Astrocyte (in vitro differentiated cells and primary cell): ENCODE results near the gene GRM2. TPM values are rescaled to one million over a fixed set of nuclear protein-coding genes. Genes with fewer than 3 reads are reported as not detected.
"Not testable (repeated sequence)": the region's sequence is repeated elsewhere in the genome, so short reads cannot be mapped to it uniquely, and the experiment has no call there.

Experiments
- DNase-seq: peaks from one replicate; pipeline ENCODE4 v3.0.0-alpha.2; 2010; ENCODE audit warnings: low read depth
- FAIRE-seq: peaks from 2 replicates; lab custom pipeline; 2011; peaks lifted over from hg19 to GRCh38; lab: Jason Lieb, UNC
- H2AFZ ChIP-seq: 2 replicates; pipeline ENCODE4 v1.6.0; 2012; ENCODE audit warnings: low read depth, low read length, inconsistent platforms
- H3K27ac ChIP-seq: 2 replicates; pipeline ENCODE4 v1.5.1; 2011; ENCODE audit warnings: low read depth, low read length, inconsistent platforms
- H3K27me3 ChIP-seq: 2 replicates; pipeline ENCODE4 v1.6.0; 2011; ENCODE audit warnings: low read length, inconsistent platforms; ENCODE audit not compliant: insufficient read depth
- H3K36me3 ChIP-seq: 2 replicates; pipeline ENCODE4 v1.5.1; 2011; ENCODE audit warnings: low read length, inconsistent platforms; ENCODE audit not compliant: insufficient read depth
- H3K4me1 ChIP-seq: 2 replicates; pipeline ENCODE4 v1.5.1; 2011; ENCODE audit warnings: low read length, inconsistent platforms; ENCODE audit not compliant: insufficient read depth
- H3K4me2 ChIP-seq: 2 replicates; pipeline ENCODE4 v1.6.0; 2012; ENCODE audit warnings: low read length, inconsistent platforms
- H3K4me3 ChIP-seq: 2 replicates; pipeline ENCODE4 v1.5.1; 2011; ENCODE audit warnings: low read depth, mild to moderate bottlenecking, low read length, inconsistent platforms; ENCODE audit not compliant: insufficient read depth
- H3K79me2 ChIP-seq: 2 replicates; pipeline ENCODE4 v1.6.0; 2012; ENCODE audit warnings: mild to moderate bottlenecking, low read length, inconsistent platforms; ENCODE audit not compliant: insufficient read depth
- H3K9ac ChIP-seq: 2 replicates; pipeline ENCODE4 v1.6.0; 2012; ENCODE audit warnings: mild to moderate bottlenecking, low read length, inconsistent platforms
- H3K9me3 ChIP-seq: 2 replicates; pipeline ENCODE4 v1.5.1; 2012; ENCODE audit warnings: low read depth, mild to moderate bottlenecking, low read length, inconsistent platforms; ENCODE audit not compliant: insufficient read depth
- H4K20me1 ChIP-seq: 2 replicates; pipeline ENCODE4 v1.6.0; 2012; ENCODE audit warnings: low read length, inconsistent platforms; ENCODE audit not compliant: insufficient read depth
- H3K27ac Mint-ChIP-seq: one replicate; pipeline ENCODE4 v1.8.0; 2021; ENCODE audit warnings: mild to moderate bottlenecking, mixed read lengths; ENCODE audit not compliant: unreplicated experiment
- H3K27me3 Mint-ChIP-seq: one replicate; pipeline ENCODE4 v1.8.0; 2021; ENCODE audit warnings: low read depth, mixed read lengths; ENCODE audit not compliant: unreplicated experiment
- H3K36me3 Mint-ChIP-seq: one replicate; pipeline ENCODE4 v1.8.0; 2021; ENCODE audit warnings: low read depth, mixed read lengths; ENCODE audit not compliant: unreplicated experiment
- H3K4me1 Mint-ChIP-seq: one replicate; pipeline ENCODE4 v1.8.0; 2021; ENCODE audit warnings: low read depth, mixed read lengths; ENCODE audit not compliant: unreplicated experiment
- H3K4me3 Mint-ChIP-seq: one replicate; pipeline ENCODE4 v1.8.0; 2021; ENCODE audit warnings: mild to moderate bottlenecking, moderate library complexity, mixed read lengths; ENCODE audit not compliant: unreplicated experiment
- H3K9me3 Mint-ChIP-seq: one replicate; pipeline ENCODE4 v1.8.0; 2021; ENCODE audit warnings: mild to moderate bottlenecking, mixed read lengths; ENCODE audit not compliant: unreplicated experiment
- EZH2 ChIP-seq: IDR thresholded peaks from 2 replicates; pipeline ENCODE4 v1.6.1; 2012; ENCODE audit warnings: mild to moderate bottlenecking, low read length, inconsistent platforms; ENCODE audit not compliant: insufficient read depth
- total RNA-seq: library from RNA; stranded (reverse); gene quantifications from 2 replicates; pipeline ENCODE4 v1.2.1, GENCODE V29; 2021
- TF ChIP-seq, protein P1 (sequence below): IDR thresholded peaks from 2 replicates; pipeline ENCODE4 v1.5.1; 2011; ENCODE audit warnings: low read depth, mild to moderate bottlenecking, inconsistent platforms, low read length, moderate library complexity; ENCODE audit not compliant: insufficient read depth

The GRM2 gene
- total RNA-seq, 1 donor from 2014 or later, result 0.25 TPM

DNA sequence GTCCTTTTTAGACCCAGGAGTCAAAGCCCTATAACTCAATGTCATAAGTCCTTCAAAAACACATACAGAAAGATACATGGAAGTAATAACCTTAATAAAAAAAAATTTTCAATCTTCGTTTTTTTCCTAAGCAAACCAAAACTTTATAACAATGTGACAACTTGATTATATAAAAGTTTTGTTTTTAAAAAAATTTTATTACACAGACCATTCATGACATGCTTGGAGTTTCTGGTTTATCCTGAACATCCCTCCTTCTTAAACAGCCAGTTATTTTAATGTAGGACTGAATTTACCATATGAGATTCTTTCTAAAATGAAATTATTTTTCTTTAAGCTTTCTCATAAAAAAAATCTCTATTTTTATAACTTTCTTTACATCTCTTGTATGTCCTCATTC lies 41.5 kb downstream of the GRM2 start:
- H3K4me1 Mint-ChIP-seq, result no peaks in the 10 kb centered on the region
- FAIRE-seq (no peak), DNase-seq (no peak)
- H3K27me3 ChIP-seq, result no peaks in the 10 kb centered on the region
- no peak overlapping the region for H3K4me2 ChIP-seq
- no peaks in the 10 kb centered on the region for H3K36me3 Mint-ChIP-seq
- no peaks in the 10 kb centered on the region for H4K20me1 ChIP-seq
- H3K4me3 Mint-ChIP-seq, result no peak overlapping the region
- no peaks in the 10 kb centered on the region for H3K79me2 ChIP-seq
- TF ChIP-seq, protein P1, sequence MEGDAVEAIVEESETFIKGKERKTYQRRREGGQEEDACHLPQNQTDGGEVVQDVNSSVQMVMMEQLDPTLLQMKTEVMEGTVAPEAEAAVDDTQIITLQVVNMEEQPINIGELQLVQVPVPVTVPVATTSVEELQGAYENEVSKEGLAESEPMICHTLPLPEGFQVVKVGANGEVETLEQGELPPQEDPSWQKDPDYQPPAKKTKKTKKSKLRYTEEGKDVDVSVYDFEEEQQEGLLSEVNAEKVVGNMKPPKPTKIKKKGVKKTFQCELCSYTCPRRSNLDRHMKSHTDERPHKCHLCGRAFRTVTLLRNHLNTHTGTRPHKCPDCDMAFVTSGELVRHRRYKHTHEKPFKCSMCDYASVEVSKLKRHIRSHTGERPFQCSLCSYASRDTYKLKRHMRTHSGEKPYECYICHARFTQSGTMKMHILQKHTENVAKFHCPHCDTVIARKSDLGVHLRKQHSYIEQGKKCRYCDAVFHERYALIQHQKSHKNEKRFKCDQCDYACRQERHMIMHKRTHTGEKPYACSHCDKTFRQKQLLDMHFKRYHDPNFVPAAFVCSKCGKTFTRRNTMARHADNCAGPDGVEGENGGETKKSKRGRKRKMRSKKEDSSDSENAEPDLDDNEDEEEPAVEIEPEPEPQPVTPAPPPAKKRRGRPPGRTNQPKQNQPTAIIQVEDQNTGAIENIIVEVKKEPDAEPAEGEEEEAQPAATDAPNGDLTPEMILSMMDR, result no peak
- TF ChIP-seq EZH2, result no peak
- no peaks in the 10 kb centered on the region for H3K36me3 ChIP-seq
- H3K4me1 ChIP-seq, result no peaks in the 10 kb centered on the region
- H3K9me3 ChIP-seq, result no peaks in the 10 kb centered on the region
- no peak overlapping the region for H3K9ac ChIP-seq
- H3K4me3 ChIP-seq, result no peak overlapping the region
- H3K27me3 Mint-ChIP-seq, result peaks cover 2% of the 10 kb centered on the region
- peaks cover 6% of the 10 kb centered on the region for H3K9me3 Mint-ChIP-seq
- H3K27ac ChIP-seq, result no peak overlapping the region
- H2AFZ ChIP-seq, result no peak overlapping the region
- H3K27ac Mint-ChIP-seq, result no peak overlapping the region

DNA sequence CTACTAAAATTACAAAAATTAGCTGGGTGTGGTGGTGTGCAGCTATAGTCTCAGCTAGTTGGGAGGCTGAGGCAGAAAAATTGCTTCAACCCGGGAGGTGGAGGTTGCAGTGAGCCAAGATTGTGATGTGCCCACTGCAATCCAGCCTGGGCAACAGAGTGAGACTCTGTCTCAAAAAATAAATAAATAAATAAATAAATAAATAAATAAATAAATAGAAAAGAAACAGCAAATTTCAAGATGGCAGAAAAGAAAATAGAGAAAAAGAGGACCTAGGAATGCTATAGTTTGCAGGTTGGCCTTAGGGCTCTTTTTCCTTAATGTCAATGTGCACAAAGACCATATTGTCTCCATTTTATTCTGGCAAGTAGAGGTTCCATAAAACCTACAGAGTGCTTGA lies 44.0 kb downstream of the GRM2 start:
- Histone ChIP-seq H3K4me1 (no peaks in the 10 kb centered on the region), H2AFZ (no peak overlapping the region), H3K27me3 (no peaks in the 10 kb centered on the region), H3K9me3 (no peaks in the 10 kb centered on the region), H3K4me3 (no peak overlapping the region), H4K20me1 (no peaks in the 10 kb centered on the region), H3K79me2 (no peaks in the 10 kb centered on the region), H3K36me3 (no peaks in the 10 kb centered on the region), H3K4me2 (no peak overlapping the region), H3K9ac (no peak overlapping the region), H3K27ac (no peak overlapping the region)
- FAIRE-seq (no peak), DNase-seq (no peak)
- no peak overlapping the region for H3K27ac Mint-ChIP-seq
- H3K9me3 Mint-ChIP-seq, result peaks cover 6% of the 10 kb centered on the region
- TF ChIP-seq, protein P1, result no peak
- no peak for TF ChIP-seq EZH2
- H3K36me3 Mint-ChIP-seq, result no peaks in the 10 kb centered on the region
- no peak overlapping the region for H3K4me3 Mint-ChIP-seq
- peaks cover 2% of the 10 kb centered on the region for H3K27me3 Mint-ChIP-seq
- peaks cover 3% of the 10 kb centered on the region for H3K4me1 Mint-ChIP-seq

DNA sequence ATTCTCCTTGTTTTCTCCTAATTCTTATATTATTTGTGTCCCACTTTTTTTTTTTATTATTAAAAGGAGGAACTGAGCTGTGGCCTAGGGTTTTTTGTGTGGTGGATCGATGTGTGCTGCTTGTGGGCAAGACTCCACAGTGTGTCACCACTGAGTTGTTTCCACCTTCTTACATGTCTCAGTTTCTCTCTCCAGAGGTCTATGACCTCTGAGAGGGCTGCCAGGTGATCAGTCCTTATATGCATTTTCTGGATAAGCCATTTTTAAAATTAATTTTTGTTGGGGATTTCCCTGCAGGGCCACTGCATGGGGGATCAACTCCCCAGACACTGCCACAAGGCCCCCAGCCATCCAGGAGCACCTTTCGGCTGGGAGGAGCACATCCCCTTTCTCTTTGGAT lies 44.4 kb downstream of the GRM2 start:
- Mint-ChIP-seq H3K4me1 (peaks cover 3% of the 10 kb centered on the region), H3K9me3 (peaks cover 4% of the 10 kb centered on the region), H3K27me3 (no peaks in the 10 kb centered on the region), H3K36me3 (no peaks in the 10 kb centered on the region), H3K4me3 (no peak overlapping the region), H3K27ac (no peak overlapping the region)
- Histone ChIP-seq H3K27ac (no peak overlapping the region), H3K4me3 (no peak overlapping the region), H4K20me1 (no peaks in the 10 kb centered on the region), H3K79me2 (no peaks in the 10 kb centered on the region), H2AFZ (no peak overlapping the region), H3K9me3 (no peaks in the 10 kb centered on the region), H3K4me2 (no peak overlapping the region), H3K36me3 (no peaks in the 10 kb centered on the region), H3K9ac (no peak overlapping the region), H3K27me3 (no peaks in the 10 kb centered on the region), H3K4me1 (no peaks in the 10 kb centered on the region)
- TF ChIP-seq EZH2, result no peak
- TF ChIP-seq, protein P1, result no peak
- FAIRE-seq (no peak), DNase-seq (no peak)

DNA sequence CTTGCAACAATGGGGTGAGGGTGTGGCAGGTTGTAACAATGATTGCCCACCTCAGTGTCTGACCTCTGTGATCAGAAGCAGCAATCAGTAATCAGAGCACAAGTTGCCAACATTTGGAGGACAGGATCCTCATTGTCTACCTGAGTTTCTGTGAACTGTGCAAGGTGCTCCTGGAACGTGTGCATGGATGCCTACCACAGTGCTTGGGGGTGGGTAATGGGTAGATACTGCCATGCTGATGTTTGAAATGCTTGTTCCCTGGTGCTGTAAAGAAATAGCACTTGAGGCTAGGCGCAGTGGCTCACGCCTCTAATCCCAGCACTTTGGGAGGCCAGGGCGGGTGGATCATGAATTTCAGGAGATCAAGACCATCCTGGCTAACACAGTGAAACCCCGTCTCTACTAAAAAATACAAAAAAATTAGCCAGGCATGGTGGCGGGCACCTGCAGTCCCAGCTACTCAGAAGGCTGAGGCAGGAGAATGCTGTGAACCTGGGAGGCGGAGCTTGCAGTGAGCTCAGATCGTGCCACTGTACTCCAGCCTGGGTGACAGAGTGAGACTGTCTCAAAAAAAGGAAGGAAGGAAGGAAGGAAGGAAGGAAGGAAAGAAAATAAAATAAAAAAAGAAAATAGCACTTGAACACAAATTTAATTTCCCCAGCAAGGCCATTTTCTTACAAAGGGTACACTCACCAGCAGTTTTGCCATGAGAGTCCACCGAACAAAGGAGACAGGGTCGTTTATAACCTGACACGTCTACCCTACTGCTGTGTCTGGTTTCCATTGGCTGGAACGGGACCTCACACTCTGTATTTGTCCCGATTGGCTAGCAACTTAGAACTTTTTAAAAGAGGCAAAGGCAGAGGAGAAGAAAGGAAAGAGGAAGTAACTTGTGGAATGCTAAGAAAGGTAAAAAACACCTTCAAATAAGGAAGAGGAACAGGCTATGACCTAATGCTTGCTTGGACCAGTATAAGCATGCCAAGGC lies 47.2 kb downstream of the GRM2 start:
- not testable (repeated sequence) for H3K79me2 ChIP-seq, H3K27me3 Mint-ChIP-seq, H3K36me3 ChIP-seq, H2AFZ ChIP-seq, H3K9ac ChIP-seq, H3K4me1 Mint-ChIP-seq, DNase-seq, H3K27ac ChIP-seq, H3K36me3 Mint-ChIP-seq, FAIRE-seq, H3K9me3 ChIP-seq, H3K4me3 Mint-ChIP-seq, H3K4me2 ChIP-seq, H4K20me1 ChIP-seq, H3K9me3 Mint-ChIP-seq, H3K4me3 ChIP-seq, H3K27ac Mint-ChIP-seq, H3K27me3 ChIP-seq, H3K4me1 ChIP-seq
